Inferior parietal cortex (tissue), 1 donor: ENCODE measurements around the gene CTPS1.

Experiments
- DNase-seq: peaks from one replicate; pipeline ENCODE4 v3.0.0-alpha.2; 2016; ENCODE audit errors: extremely low spot score

CTPS1 gene, protein sequence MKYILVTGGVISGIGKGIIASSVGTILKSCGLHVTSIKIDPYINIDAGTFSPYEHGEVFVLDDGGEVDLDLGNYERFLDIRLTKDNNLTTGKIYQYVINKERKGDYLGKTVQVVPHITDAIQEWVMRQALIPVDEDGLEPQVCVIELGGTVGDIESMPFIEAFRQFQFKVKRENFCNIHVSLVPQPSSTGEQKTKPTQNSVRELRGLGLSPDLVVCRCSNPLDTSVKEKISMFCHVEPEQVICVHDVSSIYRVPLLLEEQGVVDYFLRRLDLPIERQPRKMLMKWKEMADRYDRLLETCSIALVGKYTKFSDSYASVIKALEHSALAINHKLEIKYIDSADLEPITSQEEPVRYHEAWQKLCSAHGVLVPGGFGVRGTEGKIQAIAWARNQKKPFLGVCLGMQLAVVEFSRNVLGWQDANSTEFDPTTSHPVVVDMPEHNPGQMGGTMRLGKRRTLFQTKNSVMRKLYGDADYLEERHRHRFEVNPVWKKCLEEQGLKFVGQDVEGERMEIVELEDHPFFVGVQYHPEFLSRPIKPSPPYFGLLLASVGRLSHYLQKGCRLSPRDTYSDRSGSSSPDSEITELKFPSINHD

GRCh38 chr1:40979241-40980067 lies at the start of gene CTPS1:
Gene CTPS1, plus strand, starts transcription at chr1:40979696. Its CDS starts 3,595 bp downstream, at chr1:40983291.
- peak; percentile 97 for DNase-seq

DNA sequence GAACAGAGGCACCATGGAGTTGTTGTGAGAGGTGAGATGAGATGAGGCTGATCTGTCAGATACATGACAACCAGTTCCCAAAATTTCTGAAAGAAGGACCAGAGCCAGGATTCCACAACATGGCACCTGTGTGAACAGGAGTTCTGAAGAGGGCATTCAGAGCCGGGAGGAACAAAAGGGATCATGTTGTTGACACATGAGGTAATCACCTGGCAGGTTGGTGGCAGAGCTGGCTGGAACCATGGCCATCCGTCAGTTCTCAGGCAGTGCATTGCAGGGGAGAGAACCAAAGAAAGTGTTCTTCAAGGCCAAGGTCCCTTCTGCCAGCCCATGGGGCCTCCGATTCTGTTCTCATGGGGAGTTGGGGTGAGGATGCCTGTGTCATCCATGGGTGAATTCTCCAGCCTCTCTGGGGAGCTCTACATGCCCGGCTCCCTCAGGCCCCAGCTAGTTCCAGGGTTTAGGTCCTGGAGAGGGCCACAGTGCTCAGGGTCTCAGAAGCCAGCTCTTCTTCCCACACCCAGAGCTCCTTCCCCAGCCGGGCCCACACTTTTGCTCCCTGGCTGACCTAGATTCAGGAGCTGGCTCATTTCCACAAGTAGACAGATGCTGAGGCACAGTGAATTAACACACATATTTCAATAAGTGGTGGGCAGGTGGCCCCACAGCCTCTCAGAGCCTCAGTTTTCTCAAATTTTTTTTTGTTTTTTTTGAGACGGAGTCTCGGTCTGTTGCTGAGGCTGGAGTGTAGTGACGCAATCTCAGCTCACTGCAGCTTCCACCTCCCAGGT lies 49.1 kb upstream of the CTPS1 start:
- no peak for DNase-seq

GRCh38 chr1:40931601-40932000 lies 47.9 kb upstream of the CTPS1 start:
- DNase-seq = no peak

DNA sequence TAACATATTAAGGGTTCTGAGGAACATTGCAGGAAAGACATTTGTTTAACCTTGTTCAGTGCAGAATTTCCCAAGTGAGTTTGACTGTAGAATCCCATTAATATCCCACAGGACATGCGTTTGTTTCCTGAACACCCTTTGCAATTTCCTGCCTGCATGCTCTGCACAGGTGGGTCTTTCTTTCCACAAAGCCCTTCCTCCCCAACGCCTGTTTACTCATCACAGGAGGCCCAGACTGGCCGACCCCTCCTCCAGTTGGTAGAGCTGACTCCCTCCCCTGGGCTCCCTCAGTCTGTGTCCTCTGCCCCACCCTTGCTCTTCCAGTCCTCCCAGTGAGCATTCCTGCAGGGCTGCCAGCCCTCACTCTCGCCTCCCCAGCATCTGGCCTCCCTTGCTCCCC lies 47.5 kb upstream of the CTPS1 start:
- no peak for DNase-seq

GRCh38 chr1:40936931-40937339 lies 42.6 kb upstream of the CTPS1 start:
- DNase-seq = no peak

GRCh38 chr1:40938393-40938792 lies 41.1 kb upstream of the CTPS1 start:
- DNase-seq = no peak

DNA sequence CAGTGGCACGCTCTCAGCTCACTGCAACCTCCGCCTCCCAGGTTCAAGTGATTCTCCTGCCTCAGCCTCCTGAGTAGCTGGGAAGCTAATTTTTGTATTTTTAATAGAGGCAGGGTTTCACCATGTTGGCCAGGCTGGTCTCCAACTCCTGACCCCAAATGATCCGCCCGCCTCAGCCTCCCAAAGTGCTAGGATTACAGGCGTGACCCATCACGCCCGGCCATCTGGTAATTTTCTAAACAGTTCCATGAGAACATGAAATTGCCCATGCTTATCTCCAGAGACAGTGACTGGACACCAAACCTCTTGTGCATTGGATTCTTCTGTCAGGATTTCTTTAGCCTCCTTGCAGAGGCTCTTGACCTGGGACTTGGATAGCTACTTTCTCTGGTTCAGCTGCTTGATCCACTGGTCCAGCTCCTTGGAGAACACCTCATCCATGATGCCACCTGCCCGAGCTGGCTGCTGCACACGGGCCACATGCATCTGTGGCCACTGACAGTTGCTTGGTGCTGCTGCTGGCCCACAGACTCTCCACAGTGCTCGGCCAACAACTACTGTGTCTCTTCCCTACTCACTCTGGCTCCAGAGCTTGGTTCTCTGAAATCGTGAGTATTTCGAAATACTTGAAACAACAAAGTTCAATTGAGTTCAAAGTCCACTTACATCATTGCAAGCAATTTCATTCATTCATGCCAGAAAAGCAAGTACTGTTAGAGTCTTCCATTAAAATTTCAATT lies 40.0 kb upstream of the CTPS1 start:
- no peak for DNase-seq

GRCh38 chr1:40944326-40944725 lies 35.2 kb upstream of the CTPS1 start:
- DNase-seq = no peak

DNA sequence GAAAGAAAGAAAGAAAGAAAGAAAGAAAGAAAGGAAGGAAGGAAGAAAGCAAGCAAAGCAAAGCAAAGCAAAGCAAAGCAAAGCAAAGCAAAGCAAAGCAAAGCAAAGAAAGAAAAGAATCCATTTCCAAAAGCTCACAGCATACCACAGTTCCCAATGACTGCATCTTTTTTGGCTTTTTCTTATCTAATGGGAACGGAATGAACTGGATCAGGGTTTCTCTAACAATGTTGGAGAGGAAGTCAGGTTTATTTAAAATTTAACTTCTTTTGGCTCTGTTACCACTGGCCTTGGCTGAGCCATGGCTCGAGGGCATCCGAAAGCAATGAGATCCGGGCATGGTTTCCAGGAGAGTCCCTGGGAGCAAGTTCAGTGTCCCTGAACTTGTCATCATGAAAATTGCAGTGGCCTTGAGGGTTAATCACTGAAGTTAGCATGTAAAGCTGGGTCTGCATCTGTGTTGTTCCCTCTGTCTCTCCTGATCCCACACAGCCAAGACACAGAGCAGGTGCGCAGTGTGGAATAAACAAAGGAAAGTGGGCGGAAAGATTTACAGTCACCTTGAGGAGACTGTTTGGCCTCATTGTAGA lies 34.6 kb upstream of the CTPS1 start:
- no peak for DNase-seq

DNA sequence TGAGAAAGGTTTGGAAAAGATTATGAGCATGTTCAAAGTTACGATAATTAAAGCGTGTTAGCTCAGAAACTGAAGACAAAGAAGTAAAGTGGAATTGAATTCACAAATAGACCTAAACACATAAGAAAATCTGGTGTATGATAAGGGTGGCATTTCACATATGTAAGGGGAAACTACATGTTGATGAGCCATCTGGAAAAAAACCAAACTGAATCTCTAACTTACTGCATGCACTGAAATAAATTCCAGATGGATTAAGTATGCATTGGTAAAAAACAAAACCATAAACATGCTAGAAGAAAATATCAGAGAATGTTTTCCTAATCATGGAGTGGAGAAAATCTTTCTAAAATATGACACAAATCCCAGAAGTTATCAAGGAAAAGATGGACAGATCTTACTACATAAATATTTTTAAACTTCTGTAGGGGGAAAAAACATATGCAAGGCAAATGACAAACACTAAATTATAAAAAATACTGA lies 34.0 kb upstream of the CTPS1 start:
- no peak for DNase-seq

DNA sequence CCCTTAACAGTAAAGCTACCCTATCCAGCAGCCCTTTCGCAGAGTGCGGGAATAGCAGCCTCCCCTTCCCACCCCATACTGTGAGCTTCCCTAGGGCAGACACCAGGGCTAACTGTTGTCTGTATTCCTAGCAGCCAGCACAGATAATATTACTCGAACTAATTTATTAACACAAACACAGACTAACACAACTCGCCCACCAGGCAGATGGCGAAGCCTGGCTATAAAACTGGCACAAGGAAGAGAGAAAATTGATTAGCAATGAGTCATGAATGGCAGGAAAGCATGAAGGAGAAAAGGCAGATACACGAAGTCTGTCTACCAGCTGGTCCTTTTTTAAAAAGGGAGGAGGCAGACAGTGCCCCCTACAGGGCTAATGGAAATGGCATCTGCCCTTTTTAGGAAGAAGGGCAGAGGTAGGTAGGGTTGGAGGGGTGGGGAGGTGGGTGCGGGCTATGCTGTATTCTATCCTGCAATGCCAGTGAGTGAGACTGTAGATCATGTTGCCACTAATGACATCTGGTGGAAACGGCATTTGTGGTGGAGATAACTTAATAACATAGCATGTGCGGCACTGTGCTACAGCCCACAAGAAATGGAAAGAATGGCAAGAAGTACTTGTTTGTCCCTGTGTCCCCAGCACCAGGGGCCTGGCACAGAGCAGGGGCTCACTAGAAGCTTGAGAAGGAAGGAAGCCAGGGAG lies 30.6 kb upstream of the CTPS1 start:
- peak; percentile 78 for DNase-seq

GRCh38 chr1:40949563-40949962 lies 29.9 kb upstream of the CTPS1 start:
- DNase-seq = no peak

DNA sequence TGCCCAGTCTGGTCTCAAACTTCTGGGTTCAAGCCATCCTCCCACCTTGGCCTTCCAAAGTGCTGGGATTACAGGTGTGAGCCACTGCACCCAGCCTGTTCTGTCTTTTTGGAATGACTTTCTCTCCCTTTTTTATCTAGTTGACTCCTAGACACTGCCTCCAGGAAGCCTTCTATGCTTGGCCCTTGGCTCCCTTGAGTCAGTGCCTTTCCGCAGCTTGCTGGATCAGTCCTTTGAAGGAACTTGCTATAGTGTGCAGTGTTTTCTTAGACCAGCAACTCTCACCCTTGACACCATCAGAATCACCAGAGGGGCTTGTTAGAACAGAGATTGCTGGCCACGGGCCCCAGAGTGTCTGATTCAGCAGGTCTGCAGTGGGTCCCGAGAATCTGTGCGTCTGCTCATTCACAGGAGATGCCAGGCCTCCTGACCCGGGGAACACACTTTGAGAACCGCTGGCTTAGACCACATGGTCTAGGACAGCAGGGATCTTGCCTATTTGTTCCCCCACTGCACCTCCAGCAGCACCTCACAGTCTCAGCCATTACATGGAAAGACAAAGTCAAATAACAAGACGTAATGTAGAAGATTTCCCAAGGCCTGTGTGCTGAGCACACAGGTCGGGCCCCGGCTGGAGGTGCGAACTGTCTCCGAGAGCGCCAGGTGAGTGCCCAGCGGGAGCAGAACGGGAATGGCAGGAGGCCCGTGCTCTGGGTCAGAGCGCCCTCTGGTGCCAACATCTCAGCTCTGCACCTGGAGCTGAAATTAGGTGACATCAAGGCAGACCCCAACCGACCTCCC lies 27.4 kb upstream of the CTPS1 start:
- peak; percentile 83 for DNase-seq

- no peak for DNase-seq
Observed at GRCh38 chr1:40952744-40953315, 26.7 kb upstream of the CTPS1 start.

- no peak for DNase-seq
Observed at GRCh38 chr1:40954626-40955025, 24.9 kb upstream of the CTPS1 start.

- DNase-seq = no peak
Observed at GRCh38 chr1:40955266-40955665, 24.2 kb upstream of the CTPS1 start.

GRCh38 chr1:40956407-40956806 lies 23.1 kb upstream of the CTPS1 start:
- DNase-seq = no peak

DNA sequence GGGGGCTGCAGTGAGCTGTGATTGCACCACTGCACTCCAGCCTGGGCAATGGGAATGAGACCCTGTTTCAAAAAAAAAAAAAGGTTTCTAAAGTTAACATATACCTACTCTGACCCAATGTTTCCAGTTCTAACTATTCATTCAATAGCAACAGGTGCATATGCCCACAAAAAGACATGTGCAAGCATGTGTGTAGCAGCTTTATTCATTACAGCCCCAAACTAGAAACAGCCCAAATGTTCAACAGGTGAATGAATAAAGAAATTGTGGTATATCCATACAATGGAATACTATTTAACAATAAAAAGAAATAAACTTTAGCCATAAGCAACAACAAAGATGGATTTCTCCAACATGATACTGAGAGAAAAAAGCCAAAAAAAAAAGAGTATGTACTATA lies 21.3 kb upstream of the CTPS1 start:
- no peak for DNase-seq

GRCh38 chr1:40965531-40965930 lies 14.0 kb upstream of the CTPS1 start:
- no peak for DNase-seq
